Measurements from ENCODE around the gene SIAH1.

DNA sequence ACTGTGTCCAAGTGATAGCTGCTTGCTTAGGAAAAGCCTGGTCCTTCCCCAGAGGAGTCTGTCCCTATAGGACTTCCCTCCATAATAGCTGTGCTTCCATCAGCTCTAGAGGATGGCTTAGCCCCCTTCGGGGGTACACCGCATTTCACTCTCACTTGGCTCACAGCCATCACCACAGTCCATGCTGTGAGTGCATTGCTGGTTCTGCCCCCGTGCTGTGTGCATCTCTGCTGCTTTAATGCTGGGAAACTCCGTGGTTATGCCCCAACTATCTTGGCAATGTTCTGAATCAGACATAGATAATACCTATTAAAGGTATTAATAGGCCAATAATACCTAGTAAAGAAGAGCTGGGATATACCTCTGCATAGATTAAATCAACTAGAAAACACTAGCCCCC is 58.3 kb downstream of the SIAH1 start:
- TF ChIP-seq, protein P1, sequence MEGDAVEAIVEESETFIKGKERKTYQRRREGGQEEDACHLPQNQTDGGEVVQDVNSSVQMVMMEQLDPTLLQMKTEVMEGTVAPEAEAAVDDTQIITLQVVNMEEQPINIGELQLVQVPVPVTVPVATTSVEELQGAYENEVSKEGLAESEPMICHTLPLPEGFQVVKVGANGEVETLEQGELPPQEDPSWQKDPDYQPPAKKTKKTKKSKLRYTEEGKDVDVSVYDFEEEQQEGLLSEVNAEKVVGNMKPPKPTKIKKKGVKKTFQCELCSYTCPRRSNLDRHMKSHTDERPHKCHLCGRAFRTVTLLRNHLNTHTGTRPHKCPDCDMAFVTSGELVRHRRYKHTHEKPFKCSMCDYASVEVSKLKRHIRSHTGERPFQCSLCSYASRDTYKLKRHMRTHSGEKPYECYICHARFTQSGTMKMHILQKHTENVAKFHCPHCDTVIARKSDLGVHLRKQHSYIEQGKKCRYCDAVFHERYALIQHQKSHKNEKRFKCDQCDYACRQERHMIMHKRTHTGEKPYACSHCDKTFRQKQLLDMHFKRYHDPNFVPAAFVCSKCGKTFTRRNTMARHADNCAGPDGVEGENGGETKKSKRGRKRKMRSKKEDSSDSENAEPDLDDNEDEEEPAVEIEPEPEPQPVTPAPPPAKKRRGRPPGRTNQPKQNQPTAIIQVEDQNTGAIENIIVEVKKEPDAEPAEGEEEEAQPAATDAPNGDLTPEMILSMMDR (conservative IDR thresholded peaks at IDR 0.05 in 1 of 2, IDR thresholded peaks at IDR 0.05 in 1 of 2; ENCODE audit: low read depth in 1 of 2, low read length in 2 of 2): no peak
- TF ChIP-seq EZH2 (IDR thresholded peaks at IDR 0.05; ENCODE audit: low read length, missing control alignments): no peak

Data from fibroblast of lung (primary cell).